Measurements from ENCODE around the gene DNAH6.
A peak's percentile ranks its signal among the peaks of the same experiment; 100 is the strongest.

Gene DNAH6

DNA sequence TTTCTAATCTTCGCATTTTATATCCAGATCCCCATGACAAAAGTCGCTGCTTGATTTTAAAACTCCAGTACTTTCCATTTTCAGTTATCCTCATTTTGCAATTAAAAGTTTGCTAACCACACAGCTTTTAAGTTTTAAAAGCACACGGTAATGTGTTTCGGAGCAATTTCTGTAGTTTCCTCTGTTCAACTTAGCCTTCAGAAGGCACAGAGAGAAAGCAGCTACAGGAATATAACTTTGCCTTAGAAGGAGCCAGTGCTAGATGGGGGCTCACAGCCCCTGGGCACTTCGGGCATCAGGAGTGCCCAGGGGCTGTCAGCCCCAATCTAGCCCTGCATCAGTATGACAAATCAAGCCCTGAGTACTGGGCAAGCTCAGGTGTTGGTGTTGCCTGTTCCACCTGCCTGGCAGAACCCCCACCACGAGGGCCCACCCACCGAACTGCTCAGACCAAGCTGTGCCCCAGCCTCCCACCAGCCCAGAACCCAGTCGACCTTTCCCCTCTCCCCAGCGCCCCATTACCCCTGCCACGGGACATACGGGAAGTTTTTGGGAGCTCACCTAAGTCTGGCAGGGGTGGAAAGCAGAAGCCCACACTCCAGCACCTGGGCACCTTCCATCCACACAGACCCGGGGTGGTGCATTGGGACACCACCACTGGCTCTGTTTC lies 317.3 kb downstream of the DNAH6 start:
- no peak for DNase-seq (ENCODE audit: low read depth, low spot score)
- POLR2A ChIA-PET, result no interaction called here
- CTCF ChIA-PET, result no interaction called here
- no peak overlapping the region for H3K4me3 ChIP-seq (ENCODE audit: low read depth, low read length)
- TF ChIP-seq, protein P1, sequence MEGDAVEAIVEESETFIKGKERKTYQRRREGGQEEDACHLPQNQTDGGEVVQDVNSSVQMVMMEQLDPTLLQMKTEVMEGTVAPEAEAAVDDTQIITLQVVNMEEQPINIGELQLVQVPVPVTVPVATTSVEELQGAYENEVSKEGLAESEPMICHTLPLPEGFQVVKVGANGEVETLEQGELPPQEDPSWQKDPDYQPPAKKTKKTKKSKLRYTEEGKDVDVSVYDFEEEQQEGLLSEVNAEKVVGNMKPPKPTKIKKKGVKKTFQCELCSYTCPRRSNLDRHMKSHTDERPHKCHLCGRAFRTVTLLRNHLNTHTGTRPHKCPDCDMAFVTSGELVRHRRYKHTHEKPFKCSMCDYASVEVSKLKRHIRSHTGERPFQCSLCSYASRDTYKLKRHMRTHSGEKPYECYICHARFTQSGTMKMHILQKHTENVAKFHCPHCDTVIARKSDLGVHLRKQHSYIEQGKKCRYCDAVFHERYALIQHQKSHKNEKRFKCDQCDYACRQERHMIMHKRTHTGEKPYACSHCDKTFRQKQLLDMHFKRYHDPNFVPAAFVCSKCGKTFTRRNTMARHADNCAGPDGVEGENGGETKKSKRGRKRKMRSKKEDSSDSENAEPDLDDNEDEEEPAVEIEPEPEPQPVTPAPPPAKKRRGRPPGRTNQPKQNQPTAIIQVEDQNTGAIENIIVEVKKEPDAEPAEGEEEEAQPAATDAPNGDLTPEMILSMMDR (IDR thresholded peaks at IDR 0.05; ENCODE audit: insufficient read depth, low read length, missing control alignments), result no peak

DNA sequence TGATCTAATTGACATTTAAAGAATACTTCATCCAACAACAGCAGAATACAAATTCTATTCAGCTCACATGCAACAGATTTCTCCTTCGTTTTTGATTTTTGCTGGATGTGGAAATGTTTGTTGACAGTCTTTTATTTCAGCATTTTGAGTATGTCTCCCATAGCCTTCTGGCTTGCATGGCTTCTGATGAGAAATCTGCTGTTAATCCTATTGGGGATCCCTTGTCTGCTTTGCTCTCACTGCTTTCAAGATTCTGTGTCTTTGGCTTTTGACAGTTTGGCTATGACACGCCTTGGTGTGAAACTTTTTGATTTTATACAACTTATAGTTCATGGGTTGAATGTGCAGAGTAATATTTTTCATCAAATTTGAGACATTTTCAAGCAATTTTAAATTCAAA lies 319.9 kb downstream of the DNAH6 start:
- no peak overlapping the region for H3K4me3 ChIP-seq (ENCODE audit: low read depth, low read length)
- ChIA-PET POLR2A (no interaction called here), CTCF (no interaction called here)
- no peak for DNase-seq (ENCODE audit: low read depth, low spot score)
- TF ChIP-seq, protein P1 (IDR thresholded peaks at IDR 0.05; ENCODE audit: insufficient read depth, low read length, missing control alignments), result no peak

DNA sequence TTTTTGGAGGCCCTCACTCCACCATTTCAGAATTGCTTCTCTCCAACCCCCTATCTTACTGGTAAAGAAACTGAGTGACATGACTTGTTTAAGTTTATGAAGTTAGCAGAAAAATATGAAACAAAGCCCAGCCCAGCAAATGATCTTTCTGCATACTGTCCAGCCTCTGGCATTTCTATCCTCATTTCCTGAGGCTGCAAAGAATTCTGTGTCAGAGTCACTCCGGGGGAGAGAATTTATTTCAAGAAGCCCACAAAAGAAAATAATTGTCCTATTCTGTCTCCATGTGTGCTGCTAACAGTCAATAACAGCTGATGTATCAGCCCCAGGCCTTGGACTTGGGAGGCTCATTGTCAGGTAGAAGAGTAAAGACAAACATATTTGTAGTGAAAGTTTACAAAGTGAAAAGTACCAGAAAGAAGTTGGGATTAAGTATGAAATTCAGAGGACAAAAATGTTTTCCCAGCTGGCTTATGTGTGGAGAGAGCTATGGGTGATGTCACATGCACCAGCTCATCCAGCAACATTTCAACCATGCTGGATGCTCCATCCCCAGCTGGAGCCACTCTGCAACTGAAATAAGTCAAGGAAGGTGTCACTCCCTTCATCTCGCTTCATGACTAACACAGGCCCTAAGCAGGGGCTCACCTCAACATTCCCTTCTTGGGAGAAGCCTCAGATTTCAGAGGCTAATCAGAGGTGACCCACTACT lies 322.3 kb downstream of the DNAH6 start:
- CTCF ChIA-PET, result interaction anchor here (1.0 to 1.6 kb wide), 2 partner anchors 10 to 87 kb away, joined by 3 to 4 read pairs; no protein-coding TSS in a partner anchor
- no peak overlapping the region for H3K4me3 ChIP-seq (ENCODE audit: low read depth, low read length)
- TF ChIP-seq, protein P1 (IDR thresholded peaks at IDR 0.05; ENCODE audit: insufficient read depth, low read length, missing control alignments), result no peak
- POLR2A ChIA-PET, result no interaction called here
- DNase-seq (ENCODE audit: low read depth, low spot score), result peak; percentile 47

DNA sequence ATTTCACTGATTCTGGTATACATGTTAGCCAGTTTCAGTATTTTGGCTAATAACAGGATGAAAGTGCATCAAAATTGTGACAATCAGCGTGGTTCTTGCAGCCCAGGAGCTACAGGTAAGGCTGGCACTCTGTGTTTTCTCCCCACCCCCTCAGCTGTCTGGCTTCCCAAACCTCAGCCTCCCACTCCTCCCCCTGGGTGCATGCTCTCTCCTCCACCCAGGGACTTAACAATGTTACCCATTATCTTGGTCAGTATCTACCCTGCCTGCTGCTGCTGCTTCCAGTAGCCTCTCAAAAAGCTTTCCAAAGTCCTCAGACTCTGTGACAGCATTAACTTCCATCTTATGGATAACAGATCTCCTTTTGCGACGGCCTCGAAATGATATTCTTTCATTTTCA lies 323.6 kb downstream of the DNAH6 start:
- DNase-seq (ENCODE audit: low read depth, low spot score), result no peak
- no peak overlapping the region for H3K4me3 ChIP-seq (ENCODE audit: low read depth, low read length)
- ChIA-PET CTCF (interaction anchor here (1.6 kb wide), 1 partner anchor 42 kb away, joined by 6 read pairs; no protein-coding TSS in a partner anchor), POLR2A (no interaction called here)
- TF ChIP-seq, protein P1 (IDR thresholded peaks at IDR 0.05; ENCODE audit: insufficient read depth, low read length, missing control alignments), result no peak

DNA sequence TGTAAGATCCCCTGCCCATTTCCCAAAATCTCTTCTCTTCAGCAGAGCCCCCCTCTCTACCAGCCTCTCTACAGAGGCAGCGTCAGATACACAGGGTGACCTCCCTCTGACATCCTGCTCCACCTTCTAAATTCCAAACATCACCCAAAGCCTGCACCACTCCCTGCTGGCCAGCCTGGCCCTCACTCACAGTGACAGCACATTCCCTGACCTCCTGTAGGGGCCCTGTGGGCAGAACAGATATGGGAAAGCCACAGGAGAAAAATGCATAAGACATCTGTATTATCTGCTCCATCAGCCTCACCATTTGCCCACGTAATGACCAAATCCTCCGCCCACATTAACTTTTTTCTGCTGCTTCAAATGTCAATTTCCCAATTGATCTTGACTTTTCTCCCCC lies 324.0 kb downstream of the DNAH6 start:
- DNase-seq (ENCODE audit: low read depth, low spot score), result no peak
- CTCF ChIA-PET, result interaction anchor here (1.6 kb wide), 1 partner anchor 42 kb away, joined by 6 read pairs; no protein-coding TSS in a partner anchor
- no peak overlapping the region for H3K4me3 ChIP-seq (ENCODE audit: low read depth, low read length)
- TF ChIP-seq, protein P1 (IDR thresholded peaks at IDR 0.05; ENCODE audit: insufficient read depth, low read length, missing control alignments), result peak; percentile 13
- POLR2A ChIA-PET, result no interaction called here

DNA sequence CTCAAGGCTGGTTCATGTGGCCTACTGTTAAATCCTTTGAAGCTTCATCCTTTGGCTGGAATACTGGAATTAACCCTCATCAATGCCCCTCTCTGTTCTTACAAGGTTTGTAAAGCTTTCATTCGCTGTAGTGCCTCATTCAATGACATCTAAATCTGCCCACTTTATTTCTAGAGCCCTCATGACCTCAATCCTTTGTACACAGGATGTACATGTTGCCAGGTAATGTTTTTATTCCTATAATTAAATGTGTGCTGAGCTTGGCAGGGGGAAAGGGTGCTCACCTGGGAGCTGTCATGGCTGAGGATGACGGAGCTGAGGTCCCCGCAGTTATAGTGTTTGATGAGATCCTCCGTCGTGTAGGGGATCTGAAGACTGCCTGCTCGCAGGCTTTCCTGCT lies 325.3 kb downstream of the DNAH6 start:
- H3K4me3 ChIP-seq (ENCODE audit: low read depth, low read length), result no peak overlapping the region
- POLR2A ChIA-PET, result no interaction called here
- no peak for DNase-seq (ENCODE audit: low read depth, low spot score)
- TF ChIP-seq, protein P1 (IDR thresholded peaks at IDR 0.05; ENCODE audit: insufficient read depth, low read length, missing control alignments), result no peak
- CTCF ChIA-PET, result interaction anchor here (0.8 to 2.3 kb wide), 4 partner anchors 8 to 40 kb away, joined by 4 to 7 read pairs (median 6); no protein-coding TSS in a partner anchor

All from AG04449 (cell line).